ENCODE data around the gene HECTD2.

DNA sequence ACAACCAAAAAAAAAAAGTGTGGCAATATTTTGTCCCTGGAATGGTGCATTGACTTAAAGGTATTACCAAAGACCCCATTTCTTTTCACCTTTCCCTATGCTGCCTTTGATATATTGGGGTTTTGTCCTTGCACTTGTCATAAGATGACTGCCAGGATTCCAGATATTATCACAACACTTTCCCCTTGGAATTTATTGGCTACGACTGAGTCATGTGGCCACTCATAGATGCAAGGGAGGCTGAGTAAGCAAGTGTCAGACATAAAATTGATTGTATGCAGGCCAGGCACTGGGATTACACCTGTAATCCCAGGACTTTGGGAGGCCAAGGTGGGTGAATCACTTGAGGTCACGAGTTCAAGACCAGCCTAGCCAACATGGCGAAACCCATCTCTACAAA, 139.1 kb downstream of the HECTD2 start:
- TF ChIP-seq POLR2A (IDR thresholded peaks at IDR 0.05) (no peak), CTCF (IDR thresholded peaks at IDR 0.05) (no peak)

All from lower leg skin (tissue), 3 donors.